WTC11 (cell line): ENCODE results near the gene HOXB5. TPM values are rescaled to one million over a fixed set of nuclear protein-coding genes. Genes with fewer than 3 reads are reported as not detected.

ENCODE experiments used
- ATAC-seq: fragments of 200-7000 bp; cut with Tn5 transposase; 2 replicates; pipeline ENCODE4 v1.10.0; 2021; ENCODE audit warnings: mild to moderate bottlenecking, moderate library complexity
- CTCF ChIA-PET: fragments of 300-600 bp; sonication (Branson Sonifier 250); formaldehyde crosslinking; loops from one replicate; lab custom pipeline; 2021; ENCODE audit warnings: antibody characterized with exemption; lab: Charles Lee
- POLR2A ChIA-PET: fragments of 350-600 bp; sonication (Branson Sonifier 250); formaldehyde crosslinking; loops from one replicate; lab custom pipeline; 2021; ENCODE audit warnings: antibody characterized with exemption; lab: Charles Lee
- DNase-seq: peaks from one replicate; pipeline ENCODE4 v3.0.0; 2021; ENCODE audit warnings: low spot score
- H3K27ac Mint-ChIP-seq: 2 replicates; pipeline ENCODE4 v1.8.0; 2021; ENCODE audit warnings: mixed read lengths
- H3K27me3 Mint-ChIP-seq: 2 replicates; pipeline ENCODE4 v1.8.0; 2021; ENCODE audit warnings: low read depth, mild to moderate bottlenecking, moderate library complexity, mixed read lengths
- H3K36me3 Mint-ChIP-seq: 2 replicates; pipeline ENCODE4 v1.8.0; 2021; ENCODE audit warnings: mixed read lengths
- H3K4me1 Mint-ChIP-seq: 2 replicates; pipeline ENCODE4 v1.8.0; 2022; ENCODE audit warnings: mixed read lengths
- H3K4me3 Mint-ChIP-seq: 2 replicates; pipeline ENCODE4 v1.8.0; 2021; ENCODE audit warnings: mild to moderate bottlenecking, moderate library complexity, mixed read lengths
- H3K9me3 Mint-ChIP-seq: 2 replicates; pipeline ENCODE4 v1.8.0; 2021; ENCODE audit warnings: mixed read lengths
- ATF2 ChIP-seq: sonication (generic); formaldehyde crosslinking; IDR thresholded peaks from 2 replicates; pipeline ENCODE4 v1.8.1; 2022; ENCODE audit warnings: low read depth, missing genetic modification reagents, borderline replicate concordance
- ATF6 ChIP-seq: sonication (generic); formaldehyde crosslinking; IDR thresholded peaks from 2 replicates; pipeline ENCODE4 v1.8.1; 2023; ENCODE audit warnings: mild to moderate bottlenecking, missing genetic modification reagents
- FOXP1 ChIP-seq: sonication (generic); formaldehyde crosslinking; IDR thresholded peaks from 2 replicates; pipeline ENCODE4 v1.8.0; 2022; ENCODE audit warnings: missing genetic modification reagents, mild to moderate bottlenecking, moderate library complexity, borderline replicate concordance
- FOXP4 ChIP-seq: sonication (generic); formaldehyde crosslinking; IDR thresholded peaks from 2 replicates; pipeline ENCODE4 v1.8.0; 2022; ENCODE audit warnings: mild to moderate bottlenecking, missing genetic modification reagents
- IRF2 ChIP-seq: sonication (generic); formaldehyde crosslinking; IDR thresholded peaks from 2 replicates; pipeline ENCODE4 v1.8.0; 2022; ENCODE audit warnings: low read depth, missing genetic modification reagents, borderline replicate concordance
- MYBL2 ChIP-seq: sonication (generic); formaldehyde crosslinking; IDR thresholded peaks from 2 replicates; pipeline ENCODE4 v1.8.1; 2023; ENCODE audit warnings: mild to moderate bottlenecking, moderate library complexity, missing genetic modification reagents
- NFYB ChIP-seq: sonication (generic); formaldehyde crosslinking; conservative IDR thresholded peaks from 2 replicates; pipeline ENCODE4 v1.8.0; 2022; ENCODE audit warnings: low read depth, missing genetic modification reagents
- NR2C2 ChIP-seq: sonication (generic); formaldehyde crosslinking; IDR thresholded peaks from 2 replicates; pipeline ENCODE4 v1.8.0; 2022; ENCODE audit warnings: mild to moderate bottlenecking, missing genetic modification reagents
- NR3C1 ChIP-seq: sonication (generic); formaldehyde crosslinking; conservative IDR thresholded peaks from 2 replicates; pipeline ENCODE4 v1.8.1; 2023; ENCODE audit warnings: low read depth, mild to moderate bottlenecking, missing genetic modification reagents
- SMAD3 ChIP-seq: sonication (generic); formaldehyde crosslinking; IDR thresholded peaks from 2 replicates; pipeline ENCODE4 v1.8.0; 2022; ENCODE audit warnings: missing genetic modification reagents, mild to moderate bottlenecking, borderline replicate concordance
- USF1 ChIP-seq: sonication (generic); formaldehyde crosslinking; IDR thresholded peaks from 2 replicates; pipeline ENCODE4 v1.8.0; 2022; ENCODE audit warnings: mild to moderate bottlenecking, missing genetic modification reagents
- USF2 ChIP-seq: sonication (generic); formaldehyde crosslinking; IDR thresholded peaks from 2 replicates; pipeline ENCODE4 v1.8.1; 2023; ENCODE audit warnings: mild to moderate bottlenecking, missing genetic modification reagents, moderate library complexity
- ZBTB43 ChIP-seq: sonication (generic); formaldehyde crosslinking; IDR thresholded peaks from 2 replicates; pipeline ENCODE4 v1.8.1; 2023; ENCODE audit warnings: mild to moderate bottlenecking, missing genetic modification reagents
- ZMAT4 ChIP-seq: fragments of 250-450 bp; sonication (Bioruptor Pico); IDR thresholded peaks from 2 replicates; pipeline ENCODE4 v1.9.0; 2021; ENCODE audit warnings: mild to moderate bottlenecking
- ZNF416 ChIP-seq: fragments of 250-450 bp; sonication (Bioruptor Pico); IDR thresholded peaks from 2 replicates; pipeline ENCODE4 v1.9.0; 2021; ENCODE audit warnings: mild to moderate bottlenecking, inconsistent platforms
- total RNA-seq: library from RNA; stranded (reverse); gene quantifications from 3 replicates; pipeline ENCODE4 v1.2.3, GENCODE V29; 2021

The HOXB5 gene
- total RNA-seq, 1 experiment from 2014 or later: not detected

- H3K27ac Mint-ChIP-seq: no peak within 1 kb of the TSS
- 0 out of 2 replicates have a peak, but pooled peaks cover 5% of the 10 kb centered on the region for H3K36me3 Mint-ChIP-seq
- H3K4me3 Mint-ChIP-seq: peak within 1 kb of the TSS; percentile 61
- H3K27me3 Mint-ChIP-seq: peaks cover 100% of the 10 kb centered on the region; the same call in 1 of the 2 replicates
- no peaks in the 10 kb centered on the region for H3K9me3 Mint-ChIP-seq
- no peak for TF ChIP-seq ATF2 (CRISPR knock-in tag)
- peak; percentile 94 for TF ChIP-seq USF1 (CRISPR knock-in tag)
- TF ChIP-seq IRF2 (CRISPR knock-in tag): no peak
- TF ChIP-seq NR3C1 (CRISPR knock-in tag): no peak
- peak; percentile 39; the same call in 1 of the 2 replicates for TF ChIP-seq NFYB (CRISPR knock-in tag)
- TF ChIP-seq ZNF416: no peak
- TF ChIP-seq NR2C2 (CRISPR knock-in tag): no peak
- TF ChIP-seq USF2 (CRISPR knock-in tag): peak; percentile 93
- TF ChIP-seq ZMAT4 (CRISPR knock-in tag): no peak
- no peak for TF ChIP-seq FOXP1
- no peak for TF ChIP-seq SMAD3 (CRISPR knock-in tag)
- H3K4me1 Mint-ChIP-seq: peaks cover 32% of the 10 kb centered on the region
- POLR2A ChIA-PET: no interaction called here
- DNase-seq (no peak), ATAC-seq (peak; percentile 9)
- CTCF ChIA-PET: interaction anchor here (0.6 to 2.0 kb wide), 8 partner anchors 14 to 584 kb away, joined by 3 to 9 read pairs (median 4); no protein-coding TSS in a partner anchor
These were observed 17.0 kb upstream of the HOXB5 start, which contains the start of gene HOXB7 for GRCh38 chr17:48610282-48611211. Gene HOXB7 (minus strand): TSS chr17:48611017. CDS start chr17:48610918, 99 bp downstream.

- peaks cover 100% of the 10 kb centered on the region; the same call in 1 of the 2 replicates for H3K27me3 Mint-ChIP-seq
- POLR2A ChIA-PET: interaction anchor here (0.6 kb wide), 1 partner anchor 42 kb away, joined by 5 read pairs; no protein-coding TSS in a partner anchor
- TF ChIP-seq ZBTB43 (CRISPR knock-in tag) (no peak), MYBL2 (CRISPR knock-in tag) (no peak), ATF6 (CRISPR knock-in tag) (no peak), FOXP4 (CRISPR knock-in tag) (no peak)
- TF ChIP-seq, all 79 proteins: peak for 0
- no peak for DNase-seq
- Mint-ChIP-seq H3K4me3 (no peak overlapping the region), H3K4me1 (peaks cover 33% of the 10 kb centered on the region), H3K9me3 (no peaks in the 10 kb centered on the region), H3K36me3 (0 out of 2 replicates have a peak, but pooled peaks cover 5% of the 10 kb centered on the region), H3K27ac (no peak overlapping the region)
- CTCF ChIA-PET: interaction anchor here (0.5 to 2.0 kb wide), 10 partner anchors 13 to 584 kb away, joined by 3 to 9 read pairs (median 4); no protein-coding TSS in a partner anchor
- no peak; the same call in 1 of the 2 replicates for ATAC-seq
These were observed 16.2 kb upstream of the HOXB5 start for GRCh38 chr17:48609759-48610281.
